Measurements from ENCODE around the gene DKK1.

The DKK1 gene

DNA sequence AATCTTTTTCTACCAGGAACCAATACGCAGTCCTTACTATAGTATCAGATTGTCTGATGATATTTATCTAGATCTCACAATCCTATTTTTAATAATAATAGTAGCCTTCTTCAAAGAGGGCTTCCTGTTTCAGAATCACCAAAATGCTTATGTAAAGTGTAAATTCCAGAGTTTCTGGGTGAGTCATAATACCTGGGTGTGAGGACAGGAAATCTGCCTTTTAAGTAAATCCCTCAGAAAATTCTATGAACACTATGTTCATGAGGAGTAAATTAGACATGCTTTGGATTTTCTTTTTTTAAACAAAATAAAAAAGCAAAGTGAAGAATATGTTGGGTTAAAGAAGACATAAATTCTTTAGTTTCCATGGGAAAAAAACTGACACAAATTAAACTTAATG lies 20.5 kb downstream of the DKK1 start:
- H3F3A ChIP-seq (ENCODE audit: insufficient read depth) = no peaks in the 10 kb centered on the region
- H3K9me2 ChIP-seq (replicated peaks; ENCODE audit: insufficient read depth, low read length) = no peaks in the 10 kb centered on the region
- H3K27ac ChIP-seq (ENCODE audit: low read depth, low read length) = no peak overlapping the region
- no peak overlapping the region for H3K4me2 ChIP-seq (ENCODE audit: low read depth, low read length, poor library complexity, severe bottlenecking)
- H4K20me1 ChIP-seq (ENCODE audit: low read depth, low read length) = no peaks in the 10 kb centered on the region
- H3K9ac ChIP-seq (ENCODE audit: low read length) = no peak overlapping the region
- H3K36me3 ChIP-seq (ENCODE audit: low read length) = no peaks in the 10 kb centered on the region
- H3K27me3 ChIP-seq (ENCODE audit: low read length) = no peaks in the 10 kb centered on the region
- H3K79me2 ChIP-seq (ENCODE audit: insufficient read depth, low read length) = no peaks in the 10 kb centered on the region
- no peak overlapping the region for H3K4me3 ChIP-seq (ENCODE audit: insufficient read depth, low read length, poor library complexity, severe bottlenecking)
- no peaks in the 10 kb centered on the region for H3K9me3 ChIP-seq (ENCODE audit: insufficient read depth, low read length)
- no peak for TF ChIP-seq EZH2phosphoT487 (conservative IDR thresholded peaks at IDR 0.05; ENCODE audit: low read length)
- TF ChIP-seq, protein P1, sequence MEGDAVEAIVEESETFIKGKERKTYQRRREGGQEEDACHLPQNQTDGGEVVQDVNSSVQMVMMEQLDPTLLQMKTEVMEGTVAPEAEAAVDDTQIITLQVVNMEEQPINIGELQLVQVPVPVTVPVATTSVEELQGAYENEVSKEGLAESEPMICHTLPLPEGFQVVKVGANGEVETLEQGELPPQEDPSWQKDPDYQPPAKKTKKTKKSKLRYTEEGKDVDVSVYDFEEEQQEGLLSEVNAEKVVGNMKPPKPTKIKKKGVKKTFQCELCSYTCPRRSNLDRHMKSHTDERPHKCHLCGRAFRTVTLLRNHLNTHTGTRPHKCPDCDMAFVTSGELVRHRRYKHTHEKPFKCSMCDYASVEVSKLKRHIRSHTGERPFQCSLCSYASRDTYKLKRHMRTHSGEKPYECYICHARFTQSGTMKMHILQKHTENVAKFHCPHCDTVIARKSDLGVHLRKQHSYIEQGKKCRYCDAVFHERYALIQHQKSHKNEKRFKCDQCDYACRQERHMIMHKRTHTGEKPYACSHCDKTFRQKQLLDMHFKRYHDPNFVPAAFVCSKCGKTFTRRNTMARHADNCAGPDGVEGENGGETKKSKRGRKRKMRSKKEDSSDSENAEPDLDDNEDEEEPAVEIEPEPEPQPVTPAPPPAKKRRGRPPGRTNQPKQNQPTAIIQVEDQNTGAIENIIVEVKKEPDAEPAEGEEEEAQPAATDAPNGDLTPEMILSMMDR (IDR thresholded peaks at IDR 0.05; ENCODE audit: insufficient read depth, low read length, poor library complexity, severe bottlenecking) = no peak
- H2AFZ ChIP-seq (ENCODE audit: low read depth, low read length, severe bottlenecking) = no peak overlapping the region

DNA sequence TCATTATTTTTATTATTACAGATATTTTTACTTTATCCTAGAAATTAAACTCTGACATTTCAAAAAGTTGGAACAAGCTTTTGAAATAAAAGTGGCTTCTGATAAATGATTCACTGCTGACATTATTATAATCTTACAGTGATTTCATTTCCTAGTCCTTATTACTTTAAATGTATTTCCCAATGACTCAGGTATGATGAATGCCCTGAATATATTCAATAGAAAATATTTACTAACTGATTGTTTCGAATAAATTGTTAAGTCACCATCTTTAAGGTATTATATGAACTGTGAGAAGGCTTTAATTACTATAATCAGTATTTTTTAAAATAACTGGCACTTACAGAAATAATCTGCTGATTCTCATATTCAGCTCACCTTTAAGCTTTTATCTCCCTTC lies 21.6 kb downstream of the DKK1 start:
- H3K36me3 ChIP-seq (ENCODE audit: low read length) = no peaks in the 10 kb centered on the region
- H3K27ac ChIP-seq (ENCODE audit: low read depth, low read length) = no peak overlapping the region
- H3K79me2 ChIP-seq (ENCODE audit: insufficient read depth, low read length) = no peaks in the 10 kb centered on the region
- TF ChIP-seq, protein P1 (IDR thresholded peaks at IDR 0.05; ENCODE audit: insufficient read depth, low read length, poor library complexity, severe bottlenecking) = no peak
- TF ChIP-seq EZH2phosphoT487 (conservative IDR thresholded peaks at IDR 0.05; ENCODE audit: low read length) = no peak
- no peak overlapping the region for H2AFZ ChIP-seq (ENCODE audit: low read depth, low read length, severe bottlenecking)
- no peaks in the 10 kb centered on the region for H3K9me3 ChIP-seq (ENCODE audit: insufficient read depth, low read length)
- no peaks in the 10 kb centered on the region for H3K9me2 ChIP-seq (replicated peaks; ENCODE audit: insufficient read depth, low read length)
- H3K4me2 ChIP-seq (ENCODE audit: low read depth, low read length, poor library complexity, severe bottlenecking) = no peak overlapping the region
- no peaks in the 10 kb centered on the region for H4K20me1 ChIP-seq (ENCODE audit: low read depth, low read length)
- no peaks in the 10 kb centered on the region for H3K27me3 ChIP-seq (ENCODE audit: low read length)
- H3K9ac ChIP-seq (ENCODE audit: low read length) = no peak overlapping the region
- H3K4me3 ChIP-seq (ENCODE audit: insufficient read depth, low read length, poor library complexity, severe bottlenecking) = no peak overlapping the region
- H3F3A ChIP-seq (ENCODE audit: insufficient read depth) = no peaks in the 10 kb centered on the region

DNA sequence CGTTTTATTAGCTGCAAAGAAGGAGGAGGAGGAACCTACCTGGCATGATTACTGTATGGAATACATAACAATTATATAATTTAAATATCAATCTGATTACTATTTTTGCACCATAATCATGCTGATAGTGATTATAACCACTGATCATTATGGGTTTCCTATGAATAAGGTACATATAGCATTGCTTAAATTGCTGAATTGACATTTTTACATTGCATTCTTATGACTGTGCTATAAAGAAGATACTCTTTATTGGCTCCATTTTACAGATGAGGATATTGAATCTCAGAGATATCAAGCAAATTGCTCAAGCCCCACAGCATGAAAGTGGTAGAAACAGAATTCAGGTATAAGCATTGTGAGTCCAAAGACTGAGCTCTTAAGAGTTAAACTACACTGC lies 23.1 kb downstream of the DKK1 start:
- Histone ChIP-seq H3K27me3 (ENCODE audit: low read length) (no peaks in the 10 kb centered on the region), H3K79me2 (ENCODE audit: insufficient read depth, low read length) (no peaks in the 10 kb centered on the region), H3K4me2 (ENCODE audit: low read depth, low read length, poor library complexity, severe bottlenecking) (no peak overlapping the region), H3K9ac (ENCODE audit: low read length) (no peak overlapping the region), H3F3A (ENCODE audit: insufficient read depth) (no peaks in the 10 kb centered on the region), H3K9me3 (ENCODE audit: insufficient read depth, low read length) (no peaks in the 10 kb centered on the region), H2AFZ (ENCODE audit: low read depth, low read length, severe bottlenecking) (no peak overlapping the region), H3K4me3 (ENCODE audit: insufficient read depth, low read length, poor library complexity, severe bottlenecking) (no peak overlapping the region), H3K9me2 (replicated peaks; ENCODE audit: insufficient read depth, low read length) (no peaks in the 10 kb centered on the region), H4K20me1 (ENCODE audit: low read depth, low read length) (no peaks in the 10 kb centered on the region), H3K27ac (ENCODE audit: low read depth, low read length) (no peak overlapping the region), H3K36me3 (ENCODE audit: low read length) (no peaks in the 10 kb centered on the region)
- TF ChIP-seq, protein P1 (IDR thresholded peaks at IDR 0.05; ENCODE audit: insufficient read depth, low read length, poor library complexity, severe bottlenecking) = no peak
- TF ChIP-seq EZH2phosphoT487 (conservative IDR thresholded peaks at IDR 0.05; ENCODE audit: low read length) = no peak

Data from SU-DHL-6 (cell line).